Activated CD4-positive, CD25-positive, alpha-beta regulatory T cell treated with anti-CD3 and anti-CD28 coated beads, Interleukin-2, amount 50 U/mL, for 72 hours (primary cell): ENCODE measurements around the gene GSK3A.

ENCODE experiments used
- DNase-seq: peaks from one replicate; pipeline ENCODE4 v3.0.0; 2021

Gene GSK3A

DNA sequence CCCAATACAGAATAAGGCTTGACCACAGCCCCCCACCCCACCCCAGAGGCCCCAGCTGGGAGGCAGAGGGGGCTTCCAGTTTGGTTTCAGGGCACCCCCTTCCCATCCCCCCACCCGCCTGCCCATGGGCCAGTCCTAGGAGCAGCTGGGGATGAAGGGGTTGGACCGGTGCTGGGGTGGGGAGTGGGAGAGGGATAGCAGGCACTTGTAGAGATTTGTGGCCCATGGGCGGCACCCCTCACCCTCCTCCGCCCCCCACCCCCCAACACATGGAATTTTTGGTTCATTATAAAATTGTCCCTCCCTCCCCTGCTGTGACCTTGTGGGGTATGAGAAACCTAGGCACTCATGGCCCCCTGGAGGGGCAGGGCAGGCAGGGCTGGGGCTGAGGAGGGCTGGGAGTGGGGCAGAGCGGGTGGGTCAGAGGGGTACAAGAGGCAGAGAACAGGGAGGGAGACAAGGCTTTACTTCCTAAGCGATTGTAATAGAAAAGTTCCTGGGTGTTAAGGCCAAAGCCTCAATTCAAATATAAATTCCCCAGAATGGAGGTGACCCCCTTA, 5.3 kb upstream of the GSK3A start:
- DNase-seq: no peak

DNA sequence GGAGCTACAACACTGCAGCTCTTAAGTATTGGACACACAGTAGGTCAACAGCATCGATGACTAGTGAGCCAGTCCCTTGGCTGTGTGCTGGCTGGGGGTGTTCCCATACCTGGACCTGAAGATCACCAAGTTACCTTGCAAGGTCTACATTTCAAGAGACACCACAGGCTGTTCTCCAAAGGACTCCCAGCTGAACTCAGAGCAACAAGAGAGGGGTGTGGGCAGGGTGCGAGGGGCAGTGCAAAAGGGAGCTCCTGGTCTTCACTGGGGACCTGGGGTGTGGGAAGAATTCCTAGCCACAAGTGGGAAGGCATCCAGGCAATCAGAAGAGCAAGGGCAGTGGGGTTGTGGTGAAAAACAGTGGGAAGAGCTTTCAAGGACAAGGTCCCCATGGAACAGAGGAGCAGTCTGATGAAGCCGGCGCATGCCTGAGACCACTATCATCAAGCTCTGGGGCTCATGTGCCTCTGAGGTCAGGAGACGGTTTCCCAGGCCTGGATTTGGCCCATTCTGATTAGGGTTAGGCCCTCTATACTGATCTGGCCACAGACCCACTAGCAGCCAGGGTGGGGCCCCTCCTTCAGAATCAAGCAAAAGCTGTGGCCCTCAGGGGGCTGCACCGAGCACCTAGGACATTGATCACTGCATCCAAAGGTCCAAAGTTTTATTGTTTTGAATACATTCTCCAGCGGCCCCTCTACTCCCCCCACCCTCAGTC, 4.7 kb upstream of the GSK3A start:
- DNase-seq: no peak

DNA sequence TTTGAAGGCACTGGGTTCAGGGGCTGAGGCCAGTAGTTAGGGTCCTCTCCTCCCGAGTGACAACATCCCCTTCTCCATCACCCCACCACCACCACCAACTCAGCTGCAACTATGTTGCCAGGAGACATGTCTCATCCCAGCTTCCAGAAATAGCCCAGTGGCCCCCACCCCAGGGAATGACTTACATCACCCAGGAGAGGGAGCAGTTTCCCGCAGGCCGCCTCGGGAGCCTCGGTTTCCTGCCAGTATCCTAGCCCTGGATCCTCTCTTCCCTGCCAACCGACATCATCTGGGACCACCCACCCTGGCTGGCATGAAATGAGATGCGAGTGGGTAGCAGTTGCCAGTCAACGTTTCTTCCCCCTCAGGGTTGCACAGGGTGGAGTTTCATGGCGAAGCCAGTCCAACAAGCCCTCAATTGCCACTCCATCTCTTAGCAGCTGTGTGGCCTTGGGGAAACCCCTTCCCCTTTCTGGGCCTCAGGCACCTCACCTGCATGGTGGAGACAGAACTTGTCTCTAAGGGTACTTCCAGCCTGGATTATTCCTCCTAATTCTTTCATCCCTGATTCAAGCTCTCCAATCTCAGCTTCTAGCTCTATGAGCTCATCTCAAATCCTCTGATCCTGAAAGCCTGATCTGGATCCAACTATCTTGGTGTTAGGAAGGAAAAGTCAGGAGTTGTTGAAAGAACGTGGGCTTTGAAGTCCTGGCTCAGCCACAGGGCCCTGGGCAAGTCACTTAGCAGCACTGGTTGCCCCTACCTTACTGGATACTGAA, 3.9 kb upstream of the GSK3A start:
- no peak for DNase-seq

DNA sequence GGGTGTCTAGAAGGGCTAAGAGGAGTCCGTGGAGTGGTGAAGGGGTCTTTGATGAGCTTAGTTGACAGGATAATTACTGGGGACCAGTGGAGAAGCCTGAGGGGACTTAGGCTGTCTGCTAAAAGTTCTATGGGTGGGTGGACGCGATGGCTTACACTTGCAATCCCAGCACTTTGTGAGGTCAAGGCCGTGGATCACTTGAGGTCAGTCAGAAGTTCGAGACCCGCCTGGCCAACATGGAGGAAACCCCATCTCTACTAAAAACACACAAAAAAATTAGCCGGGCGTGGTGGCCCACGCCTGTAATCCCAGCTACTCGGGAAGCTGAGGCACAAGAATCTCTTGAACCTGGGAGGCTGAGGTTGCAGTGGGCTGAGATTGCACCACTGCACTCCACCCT, 2.8 kb upstream of the GSK3A start:
- no peak for DNase-seq

DNA sequence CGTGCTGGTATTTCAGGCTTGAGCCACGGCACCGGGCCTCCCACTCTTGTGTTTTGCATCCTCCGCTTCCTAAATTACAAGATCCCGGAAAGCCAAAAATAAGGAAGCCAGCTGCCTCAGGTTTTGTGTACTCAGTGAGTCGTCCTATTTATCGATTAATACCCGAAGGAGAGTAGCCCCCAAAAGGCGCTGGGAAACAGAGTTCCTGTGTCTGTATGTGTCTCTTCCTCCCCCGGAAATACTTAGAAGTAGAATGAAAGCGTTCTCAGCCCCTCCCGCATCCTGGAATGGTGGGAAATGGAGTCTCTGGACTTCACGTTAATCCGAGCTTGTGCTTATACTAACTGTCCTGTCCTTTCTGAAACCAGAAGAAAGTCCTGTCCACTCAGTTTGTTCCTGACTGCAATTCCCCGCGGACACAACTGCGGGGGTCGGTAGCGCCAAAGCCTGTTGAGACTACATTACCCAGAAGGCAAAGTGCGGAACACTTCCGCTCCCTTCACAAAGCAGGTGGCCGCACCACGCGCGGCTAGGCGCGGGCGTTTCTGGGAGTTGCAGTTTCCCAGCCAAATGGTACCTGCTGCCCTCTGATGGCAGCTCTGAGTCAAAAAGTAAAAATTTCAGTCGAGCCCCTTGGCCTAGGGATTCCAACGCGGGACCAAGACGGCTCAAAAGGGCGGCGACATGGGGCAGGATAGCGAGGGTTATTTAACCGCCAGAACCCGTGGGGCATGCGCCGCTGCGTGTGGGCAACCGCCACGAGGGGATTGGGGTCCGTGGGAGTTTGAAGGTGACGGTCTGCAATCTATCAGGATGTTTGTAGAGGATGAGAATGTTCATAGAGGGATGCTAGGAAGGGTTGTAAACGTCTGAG, 2.2 kb upstream of the GSK3A start:
- peak; percentile 83 for DNase-seq

DNA sequence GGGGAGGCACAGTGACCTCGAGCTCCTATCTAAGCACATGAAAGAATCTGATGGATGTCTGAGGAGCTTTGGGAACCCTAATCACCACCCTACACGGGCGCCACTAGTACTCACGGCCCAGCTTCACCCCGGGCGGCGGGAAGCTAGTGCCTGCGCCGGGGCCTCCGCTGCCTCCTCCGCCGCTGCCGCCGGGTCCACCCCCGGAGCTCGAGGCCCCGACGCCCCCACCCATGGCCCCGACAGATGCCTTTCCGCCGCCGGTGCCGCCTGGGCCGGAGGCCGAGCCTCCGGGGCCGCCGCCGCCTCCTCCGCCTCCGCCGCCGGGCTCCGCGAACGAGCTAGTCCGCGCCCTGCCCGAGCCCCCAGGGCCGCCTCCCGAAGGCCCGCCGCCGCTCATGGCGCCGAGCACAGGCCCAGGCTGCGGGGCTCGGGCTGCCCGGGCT, 312 bp downstream of the GSK3A start:
- DNase-seq: no peak

DNA sequence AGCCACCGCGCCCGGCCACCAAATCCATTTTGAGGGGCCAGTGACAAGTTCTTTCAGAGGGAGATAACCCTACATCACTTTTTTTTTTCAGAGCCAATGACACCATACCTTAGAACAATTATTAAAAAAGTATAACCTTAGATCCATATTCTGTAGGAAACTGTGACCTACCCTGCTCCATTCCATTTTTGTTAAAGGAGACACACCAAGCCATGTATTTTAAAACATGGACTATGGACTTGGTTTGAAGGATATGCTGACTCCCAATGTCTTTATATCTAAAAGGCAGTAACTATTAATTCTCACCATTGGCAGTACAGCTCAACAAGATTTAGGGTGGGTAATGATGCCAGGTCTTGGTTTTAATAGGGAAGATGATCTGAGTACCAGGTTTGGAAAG, 1.1 kb downstream of the GSK3A start:
- no peak for DNase-seq

DNA sequence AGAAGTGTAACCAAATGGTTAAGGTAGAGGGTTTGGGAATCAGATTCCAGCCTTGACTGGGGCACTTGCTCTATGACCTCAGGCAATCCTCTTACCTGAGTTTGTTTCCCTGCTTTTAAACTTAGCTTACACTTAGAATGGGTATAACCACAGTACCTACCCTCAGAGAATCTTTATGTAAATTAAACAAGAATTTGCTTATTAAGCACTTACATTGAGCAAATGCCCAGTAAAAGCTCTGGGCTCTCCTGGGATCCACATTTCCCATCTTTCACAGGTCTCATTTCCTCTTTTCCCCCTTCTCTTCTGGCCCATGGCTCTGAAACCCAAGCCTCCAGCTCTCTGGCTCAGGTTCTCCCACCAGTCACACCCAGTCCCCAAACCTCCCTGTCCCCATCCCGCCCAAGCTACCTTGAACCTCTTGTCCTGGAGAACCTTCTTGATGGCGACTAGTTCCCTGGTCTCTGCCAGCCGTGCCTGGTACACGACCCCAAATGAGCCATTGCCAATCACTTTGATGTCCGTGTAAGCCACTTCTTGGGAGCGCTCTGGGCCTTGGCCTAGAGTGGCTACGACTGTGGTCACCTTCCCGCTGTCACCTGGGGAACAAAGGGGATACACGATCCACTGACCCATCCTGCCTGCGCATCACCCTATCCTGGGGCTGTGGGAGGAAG, 2.7 kb downstream of the GSK3A start:
- DNase-seq: no peak

DNA sequence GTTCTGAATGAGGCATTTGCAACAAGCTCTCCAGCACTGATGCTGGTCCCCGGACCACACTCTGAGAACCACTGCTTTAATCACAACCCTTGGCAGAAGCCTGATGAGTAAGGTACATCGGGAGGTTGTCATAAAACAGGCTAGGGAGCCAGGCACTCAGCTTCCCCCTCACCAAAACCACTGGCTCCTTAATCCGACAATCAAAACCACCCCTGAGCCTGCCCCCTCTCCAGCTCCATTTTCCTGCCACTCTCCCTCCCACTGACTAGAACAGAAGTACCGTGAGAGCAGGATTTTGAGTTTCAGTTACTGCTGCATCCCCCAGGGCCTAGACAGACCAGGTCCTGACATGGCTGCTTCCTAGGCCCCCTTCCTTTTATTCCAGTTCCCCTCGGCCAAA, 7.2 kb downstream of the GSK3A start:
- DNase-seq: no peak

DNA sequence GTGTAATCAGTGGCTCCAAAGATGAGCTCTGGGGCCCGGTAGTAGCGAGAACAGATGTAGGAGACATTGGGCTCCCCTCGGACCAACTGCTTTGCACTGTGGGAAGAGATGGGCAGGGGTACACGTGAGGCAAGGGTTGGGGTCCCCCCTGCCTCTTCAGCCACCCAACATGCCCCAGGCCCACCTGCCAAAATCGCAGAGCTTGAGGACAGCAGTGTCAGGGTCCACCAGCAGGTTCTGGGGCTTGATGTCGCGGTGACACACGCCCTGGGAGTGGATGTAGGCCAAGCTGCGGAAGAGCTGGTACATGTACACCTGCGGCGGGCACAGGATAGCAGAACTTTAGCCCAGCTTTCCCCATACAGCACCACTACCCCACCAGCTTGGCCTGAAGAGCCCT, 8.0 kb downstream of the GSK3A start:
- DNase-seq: no peak

DNA sequence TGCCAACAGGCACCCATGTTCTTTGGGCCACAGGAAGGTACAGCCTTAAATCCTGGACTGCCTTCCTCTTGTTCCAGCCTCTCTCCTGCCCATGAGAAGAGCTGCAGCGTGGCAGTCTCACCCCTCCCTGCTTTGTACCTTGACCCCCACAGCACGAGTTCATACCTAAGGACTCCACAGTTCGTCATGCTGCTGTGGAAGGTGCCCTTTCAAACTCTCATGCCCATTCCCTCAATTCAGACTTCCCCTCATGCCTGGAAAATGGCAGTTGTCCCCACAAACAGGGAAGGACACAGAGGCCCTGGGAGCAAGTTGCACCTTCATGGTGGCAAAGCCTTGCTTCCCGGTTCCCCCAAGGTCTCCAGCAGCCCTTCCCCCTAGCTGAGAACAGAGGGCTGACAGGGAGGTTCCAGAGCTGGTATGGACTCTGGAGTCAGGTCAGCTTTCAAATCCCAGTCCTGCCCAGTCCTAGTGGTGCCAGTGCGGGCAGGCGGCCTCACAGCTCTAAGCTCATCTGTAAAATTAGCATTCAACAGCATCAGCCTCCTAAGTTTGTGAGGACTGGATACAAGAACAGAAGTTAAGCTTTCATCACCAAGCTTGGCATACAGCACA, 8.6 kb downstream of the GSK3A start:
- DNase-seq: no peak

DNA sequence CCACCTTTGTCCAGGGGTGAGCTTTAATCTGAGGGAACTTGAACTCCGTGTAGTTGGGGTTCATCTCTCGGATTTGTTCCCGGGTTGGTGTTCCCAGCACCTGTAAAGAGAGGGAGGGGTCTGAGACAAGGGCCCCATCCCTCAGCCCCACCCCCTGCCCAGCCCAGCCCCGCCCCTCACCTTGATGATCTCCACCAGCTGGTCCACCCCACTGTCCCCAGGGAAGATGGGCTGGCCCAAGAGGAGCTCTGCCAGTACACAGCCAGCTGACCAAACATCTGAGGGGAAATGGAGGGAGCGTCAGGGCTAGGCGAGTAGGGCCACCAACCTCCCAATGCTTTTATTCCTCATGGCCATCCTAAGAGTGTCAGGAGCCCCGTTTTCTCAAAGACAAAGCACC, 9.3 kb downstream of the GSK3A start:
- no peak for DNase-seq

DNA sequence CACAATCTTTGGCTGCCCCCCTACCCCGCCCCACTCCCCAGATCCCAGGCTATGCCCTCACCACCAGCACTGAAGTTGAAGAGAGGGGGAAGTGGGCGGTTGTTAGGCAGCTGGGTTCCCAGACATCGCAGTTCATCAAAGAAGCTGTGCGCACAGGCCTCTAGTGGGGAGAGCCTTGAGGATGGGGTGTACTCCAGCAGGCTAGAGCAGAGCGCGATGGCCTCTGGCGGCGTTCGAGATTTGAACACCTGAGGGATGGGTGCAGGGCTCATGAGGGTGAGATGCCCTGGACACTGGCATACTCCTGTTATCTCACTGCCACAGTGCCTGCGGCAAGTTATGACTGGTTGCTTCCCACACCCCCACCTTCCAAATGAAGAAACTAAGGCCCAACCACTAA, 10.0 kb downstream of the GSK3A start:
- DNase-seq: no peak

DNA sequence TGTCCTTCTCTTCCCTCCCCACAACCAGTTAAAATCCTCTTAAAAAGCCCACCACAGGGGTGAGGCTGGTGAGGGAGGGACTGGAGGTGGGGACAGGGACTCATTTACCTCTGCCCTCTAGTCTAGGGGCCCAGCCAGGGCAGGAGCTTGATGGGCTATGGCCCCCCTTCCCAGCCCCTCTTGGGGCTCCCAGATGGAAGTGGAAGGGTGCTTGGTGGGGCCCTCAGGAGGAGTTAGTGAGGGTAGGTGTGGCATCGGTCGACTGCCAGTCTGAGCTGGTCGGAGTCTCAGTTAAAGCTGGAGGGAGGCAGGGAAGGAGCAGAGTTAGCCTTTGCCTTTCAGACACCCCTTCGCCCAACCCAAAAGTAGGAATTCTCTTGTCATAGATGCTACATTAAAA, 11.8 kb downstream of the GSK3A start:
- DNase-seq: no peak

DNA sequence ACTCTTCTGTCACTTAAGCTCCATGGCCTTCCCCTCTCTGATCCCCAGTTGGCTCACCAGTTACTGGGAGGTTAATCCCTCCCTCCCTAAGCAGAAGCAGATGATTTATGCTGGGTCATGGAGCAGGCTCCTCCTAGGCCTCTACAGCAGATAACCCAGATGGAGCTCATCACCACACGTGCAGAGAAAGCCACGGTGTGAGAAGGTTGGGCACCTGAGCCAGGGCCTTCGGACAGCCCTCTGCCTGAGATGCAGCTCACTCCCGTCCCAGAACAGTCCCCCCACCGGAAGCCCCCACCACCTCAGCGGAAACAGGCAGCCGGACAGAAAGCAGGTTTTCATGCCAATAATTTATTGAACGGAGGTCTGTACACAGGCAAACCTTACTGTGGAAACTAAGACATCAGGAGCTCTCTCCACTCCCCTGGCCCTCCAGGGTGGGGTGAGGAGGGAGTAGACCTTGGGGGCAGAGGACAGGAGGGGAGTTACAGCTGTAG, 12.5 kb downstream of the GSK3A start:
- DNase-seq: no peak

DNA sequence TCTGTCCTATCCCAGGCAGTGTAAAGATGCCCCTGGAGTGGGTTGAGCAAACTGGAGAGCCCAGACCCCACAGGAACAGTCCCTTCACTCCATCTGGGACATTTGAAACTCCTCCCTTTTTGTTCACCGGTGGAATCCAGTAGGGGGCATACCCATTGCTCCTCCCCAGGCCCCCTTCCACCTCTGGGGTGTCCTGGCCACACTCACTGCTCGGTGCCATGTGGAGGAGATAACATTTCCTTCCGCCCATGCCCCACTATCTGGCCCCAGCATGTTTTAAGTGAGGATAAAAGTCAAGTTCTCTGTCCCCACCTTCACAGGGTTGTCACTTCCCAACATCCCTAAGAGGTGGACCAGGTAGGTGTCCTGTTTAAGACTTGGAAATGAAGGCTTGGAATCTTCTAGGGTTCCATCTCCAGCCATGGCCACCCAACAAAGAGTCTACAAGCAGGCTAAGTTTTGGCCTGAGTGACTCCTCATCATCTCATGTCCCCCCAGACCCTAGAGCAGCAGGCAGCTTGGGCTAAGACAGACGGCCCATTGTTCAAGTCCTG, 13.0 kb downstream of the GSK3A start:
- no peak for DNase-seq

DNA sequence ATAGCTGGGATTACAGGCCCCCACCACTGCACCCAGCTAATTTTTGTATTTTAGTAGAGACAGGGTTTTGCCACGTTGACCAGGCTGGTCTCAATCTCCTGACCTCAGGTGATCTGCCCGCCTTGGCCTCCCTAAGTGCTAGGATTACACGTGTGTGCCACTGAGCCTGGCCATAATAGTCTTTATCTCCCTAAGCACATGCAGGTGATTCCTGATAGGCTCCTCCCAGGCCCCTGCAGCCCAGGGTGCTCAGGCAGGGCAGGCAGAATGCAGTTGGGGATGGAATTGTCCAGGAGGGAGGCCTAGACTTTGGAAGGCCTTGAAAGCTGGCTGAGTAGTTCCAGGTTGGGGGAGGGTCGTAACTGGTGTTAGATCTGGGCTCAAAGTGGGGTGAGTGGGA, 13.8 kb downstream of the GSK3A start:
- DNase-seq: no peak

DNA sequence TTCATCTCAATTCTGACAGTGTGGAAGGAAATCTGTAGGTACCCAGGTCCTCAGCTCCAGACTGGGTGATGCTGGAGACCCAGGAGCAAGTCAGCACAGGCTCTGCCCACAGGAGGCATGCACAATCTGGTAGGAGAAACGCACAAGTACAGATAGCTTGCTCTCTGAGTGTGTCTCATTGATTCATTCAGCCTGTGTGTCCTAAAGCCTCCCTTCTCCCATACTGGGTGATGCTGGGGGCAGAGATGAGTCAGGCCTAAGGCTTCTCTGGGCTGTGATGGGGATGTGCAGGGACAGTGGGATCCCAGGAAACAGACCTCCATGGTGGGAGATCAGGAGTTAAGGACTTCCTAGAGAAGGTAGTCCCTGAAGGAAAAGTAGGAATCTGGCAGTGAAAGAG, 15.5 kb downstream of the GSK3A start:
- DNase-seq: no peak

DNA sequence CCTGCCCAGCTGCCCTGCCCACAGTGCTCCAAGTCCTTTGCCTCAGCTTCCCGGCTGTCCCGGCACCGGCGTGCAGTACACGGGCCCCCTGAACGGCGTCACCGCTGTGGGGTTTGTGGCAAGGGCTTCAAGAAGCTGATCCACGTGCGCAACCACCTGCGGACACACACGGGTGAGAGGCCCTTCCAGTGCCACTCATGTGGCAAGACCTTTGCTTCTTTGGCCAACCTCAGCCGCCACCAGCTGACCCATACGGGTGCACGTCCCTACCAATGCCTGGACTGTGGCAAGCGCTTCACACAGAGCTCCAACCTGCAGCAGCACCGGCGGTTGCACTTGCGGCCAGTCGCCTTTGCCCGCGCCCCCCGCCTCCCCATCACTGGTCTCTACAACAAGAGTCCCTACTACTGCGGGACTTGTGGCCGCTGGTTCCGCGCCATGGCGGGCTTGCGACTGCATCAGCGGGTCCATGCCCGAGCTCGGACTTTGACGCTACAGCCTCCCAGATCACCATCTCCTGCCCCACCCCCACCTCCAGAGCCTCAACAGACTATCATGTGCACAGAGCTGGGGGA, 16.6 kb downstream of the GSK3A start:
- DNase-seq: no peak

DNA sequence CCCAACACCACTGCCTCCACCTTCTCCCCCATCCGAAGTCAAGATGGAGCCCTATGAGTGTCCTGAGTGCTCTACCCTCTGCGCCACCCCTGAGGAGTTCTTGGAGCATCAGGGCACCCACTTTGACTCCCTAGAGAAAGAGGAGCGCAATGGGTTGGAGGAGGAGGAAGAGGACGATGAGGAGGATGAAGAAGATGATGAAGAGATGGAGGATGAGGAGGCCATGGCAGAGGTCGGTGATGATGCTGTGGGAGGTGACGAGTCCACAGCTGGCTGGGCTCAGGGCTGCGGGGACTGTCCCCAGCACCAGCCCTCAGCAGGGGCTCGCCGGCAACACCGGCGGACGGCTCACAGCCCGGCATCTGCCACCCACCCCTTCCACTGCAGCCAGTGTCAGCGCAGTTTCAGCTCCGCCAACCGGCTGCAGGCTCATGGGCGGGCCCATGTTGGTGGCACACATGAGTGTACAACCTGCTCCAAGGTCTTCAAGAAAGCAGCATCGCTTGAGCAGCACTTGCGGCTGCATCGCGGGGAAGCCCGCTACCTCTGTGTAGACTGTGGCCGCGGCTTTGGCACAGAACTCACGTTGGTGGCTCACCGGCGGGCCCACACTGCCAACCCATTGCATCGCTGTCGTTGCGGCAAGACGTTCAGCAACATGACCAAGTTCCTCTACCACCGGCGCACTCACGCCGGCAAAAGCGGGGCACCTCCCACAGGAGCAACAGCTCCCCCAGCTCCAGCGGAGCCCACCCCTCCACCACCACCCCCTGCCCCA, 17.3 kb downstream of the GSK3A start:
- no peak for DNase-seq

DNA sequence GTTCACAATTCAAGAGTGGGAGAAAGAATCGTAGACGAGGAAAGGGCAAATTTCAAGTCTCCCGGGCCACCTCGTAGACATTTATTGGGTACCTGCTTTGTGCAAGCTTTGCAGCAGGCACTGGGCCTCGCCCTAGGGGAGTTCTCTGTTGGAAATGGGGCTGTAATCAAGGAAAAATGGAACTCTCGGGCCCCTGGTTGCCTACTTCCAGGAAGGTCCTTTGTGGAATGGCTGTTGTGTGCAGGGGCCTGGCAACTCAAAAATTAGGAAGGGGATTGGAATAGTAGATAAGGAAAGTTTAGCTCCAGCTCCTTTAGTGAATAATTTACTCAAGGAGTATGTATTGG, 21.7 kb downstream of the GSK3A start:
- DNase-seq: no peak
